Liver (tissue), 9 donors: ENCODE measurements around the gene PODN. TPM values are rescaled to one million over a fixed set of nuclear protein-coding genes. Genes with fewer than 3 reads are reported as not detected.

Source experiments
- DNase-seq: peaks from one replicate; pipeline ENCODE4 v3.0.0-alpha.2; 2017; ENCODE audit warnings: low spot score
- H3K27ac ChIP-seq, 2 donors: one replicate each; pipeline ENCODE4 v1.7.0; 2013; ENCODE audit warnings: inconsistent platforms in 2 of 2, low read length in 2 of 2, control low read depth in 1 of 2, low read depth in 1 of 2, mild to moderate bottlenecking in 1 of 2
- H3K27me3 ChIP-seq, 4 donors: one replicate each; pipeline versions ENCODE4 v1.6.1 to v1.7.0; 2013; ENCODE audit warnings: low read length in 3 of 4, inconsistent platforms in 1 of 4, mild to moderate bottlenecking in 1 of 4, moderate library complexity in 1 of 4; ENCODE audit not compliant: control insufficient read depth in 4 of 4, insufficient read depth in 4 of 4
- H3K36me3 ChIP-seq, 4 donors: one replicate each; pipeline versions ENCODE4 v1.6.1 to v1.7.0; 2013; ENCODE audit warnings: low read length in 3 of 4, mild to moderate bottlenecking in 3 of 4, low read depth in 1 of 4, moderate library complexity in 1 of 4; ENCODE audit not compliant: control insufficient read depth in 4 of 4, insufficient read depth in 3 of 4
- H3K4me1 ChIP-seq, 4 donors: one replicate each; pipeline versions ENCODE4 v1.6.1 to v1.7.0; 2013; ENCODE audit warnings: low read length in 3 of 4, mild to moderate bottlenecking in 3 of 4, moderate library complexity in 1 of 4; ENCODE audit not compliant: control insufficient read depth in 4 of 4, insufficient read depth in 4 of 4
- H3K4me3 ChIP-seq, 3 donors: one replicate each; pipeline versions ENCODE4 v1.6.1 to v1.7.0; 2013; ENCODE audit warnings: low read length in 3 of 3, control low read depth in 1 of 3, low read depth in 1 of 3, mild to moderate bottlenecking in 1 of 3
- H3K9ac ChIP-seq, 2 donors: one replicate each; pipeline ENCODE4 v1.7.0; 2013; ENCODE audit warnings: low read length in 2 of 2, mild to moderate bottlenecking in 2 of 2, moderate library complexity in 2 of 2, control low read depth in 1 of 2, low read depth in 1 of 2
- H3K9me3 ChIP-seq, 4 donors: one replicate each; pipeline versions ENCODE4 v1.6.1 to v1.7.0; 2013; ENCODE audit warnings: low read length in 3 of 4; ENCODE audit not compliant: control insufficient read depth in 4 of 4
- EGR1 ChIP-seq, 2 donors: IDR thresholded peaks; 2 replicates each; pipeline ENCODE4 v1.6.1; 2016 to 2018; ENCODE audit warnings: antibody characterized with exemption in 2 of 2, low read depth in 2 of 2
- FOXA1 ChIP-seq: IDR thresholded peaks from 2 replicates; pipeline ENCODE4 v1.6.1; 2016; ENCODE audit warnings: antibody characterized with exemption
- FOXA2 ChIP-seq: IDR thresholded peaks from 2 replicates; pipeline ENCODE4 v1.6.1; 2016; ENCODE audit warnings: antibody characterized with exemption
- GABPA ChIP-seq, 2 donors: IDR thresholded peaks in 1 of 2; conservative IDR thresholded peaks in 1 of 2; 2 replicates each; pipeline ENCODE4 v1.6.1; 2016; ENCODE audit warnings: antibody characterized with exemption in 2 of 2, mild to moderate bottlenecking in 1 of 2, moderate library complexity in 1 of 2
- HNF4A ChIP-seq, 2 donors: conservative IDR thresholded peaks; 2 replicates each; pipeline ENCODE4 v1.6.1; 2016; ENCODE audit warnings: antibody characterized with exemption in 2 of 2, mild to moderate bottlenecking in 2 of 2
- HNF4G ChIP-seq: IDR thresholded peaks from 2 replicates; pipeline ENCODE4 v1.6.1; 2016; ENCODE audit warnings: antibody characterized with exemption
- JUND ChIP-seq, 2 donors: IDR thresholded peaks; 2 replicates each; pipeline ENCODE4 v1.6.1; 2016; ENCODE audit warnings: antibody characterized with exemption in 2 of 2
- MAX ChIP-seq: IDR thresholded peaks from 2 replicates; pipeline ENCODE4 v1.6.1; 2016; ENCODE audit warnings: antibody characterized with exemption
- NR2F2 ChIP-seq: IDR thresholded peaks from 2 replicates; pipeline ENCODE4 v1.6.1; 2016; ENCODE audit warnings: antibody characterized with exemption
- RAD21 ChIP-seq, 2 donors: IDR thresholded peaks; 2 replicates each; pipeline ENCODE4 v1.6.1; 2016; ENCODE audit warnings: antibody characterized with exemption in 2 of 2, mild to moderate bottlenecking in 2 of 2
- RXRA ChIP-seq, 2 donors: IDR thresholded peaks; 2 replicates each; pipeline ENCODE4 v1.6.1; 2017 to 2018; ENCODE audit warnings: antibody characterized with exemption in 2 of 2, mild to moderate bottlenecking in 1 of 2
- SP1 ChIP-seq: IDR thresholded peaks from 2 replicates; pipeline ENCODE4 v1.6.1; 2018; ENCODE audit warnings: antibody characterized with exemption, mild to moderate bottlenecking
- TAF1 ChIP-seq: conservative IDR thresholded peaks from 2 replicates; pipeline ENCODE4 v1.6.1; 2016; ENCODE audit warnings: antibody characterized with exemption, mild to moderate bottlenecking
- YY1 ChIP-seq: IDR thresholded peaks from 2 replicates; pipeline ENCODE4 v1.6.1; 2016; ENCODE audit warnings: antibody characterized with exemption, mild to moderate bottlenecking
- ZBTB33 ChIP-seq: IDR thresholded peaks from 2 replicates; pipeline ENCODE4 v1.6.1; 2016; ENCODE audit warnings: antibody characterized with exemption
- WGBS: extraction: QIAGEN DNeasy Blood & Tissue Kit; methylation state at CpG from one replicate; pipeline ENCODE4 v1.1.7; 2013; 5-methylcytosine and 5-hydroxymethylcytosine counted together
- polyA plus RNA-seq, 2 donors: library from polyadenylated mRNA; stranded (reverse) in 1 of 2; unstranded in 1 of 2; fragments of 200-250 nt in 1 of 2; fragments of >200 nt in 1 of 2; fragmentation: Nextera tagmentation in 1 of 2; extraction: Ambion mirVana in 1 of 2; gene quantifications; one replicate each; pipeline versions ENCODE4 v1.2.1 to v1.2.3, GENCODE V29; 2013 to 2015
- total RNA-seq, 2 donors: library from RNA; depleted of rRNA; stranded (reverse); fragments of >200 nt; gene quantifications; one replicate each; pipeline ENCODE4 v1.2.3, GENCODE V29; 2014
- TF ChIP-seq, protein P1 (sequence below): fragments of 150-350 bp; IDR thresholded peaks from 2 replicates; pipeline ENCODE4 v1.5.1; 2017; ENCODE audit warnings: improper control_type of control experiment, low read depth, low read length; ENCODE audit not compliant: missing input control
- TF ChIP-seq, protein P2 (sequence below): IDR thresholded peaks from 2 replicates; pipeline ENCODE4 v1.6.1; 2016; ENCODE audit warnings: antibody characterized with exemption
- TF ChIP-seq, protein P3 (sequence below): IDR thresholded peaks from 2 replicates; pipeline ENCODE4 v1.6.1; 2016; ENCODE audit warnings: antibody characterized with exemption, mild to moderate bottlenecking
- donor health status: healthy.
- donor health status: healthy.
- donor health status: healthy.
- donor health status: healthy.
- donor health status: healthy.

Gene PODN
- total and polyA plus RNA-seq, 4 donors: 1.9 to 10.8 (median 6.3) TPM

DNA sequence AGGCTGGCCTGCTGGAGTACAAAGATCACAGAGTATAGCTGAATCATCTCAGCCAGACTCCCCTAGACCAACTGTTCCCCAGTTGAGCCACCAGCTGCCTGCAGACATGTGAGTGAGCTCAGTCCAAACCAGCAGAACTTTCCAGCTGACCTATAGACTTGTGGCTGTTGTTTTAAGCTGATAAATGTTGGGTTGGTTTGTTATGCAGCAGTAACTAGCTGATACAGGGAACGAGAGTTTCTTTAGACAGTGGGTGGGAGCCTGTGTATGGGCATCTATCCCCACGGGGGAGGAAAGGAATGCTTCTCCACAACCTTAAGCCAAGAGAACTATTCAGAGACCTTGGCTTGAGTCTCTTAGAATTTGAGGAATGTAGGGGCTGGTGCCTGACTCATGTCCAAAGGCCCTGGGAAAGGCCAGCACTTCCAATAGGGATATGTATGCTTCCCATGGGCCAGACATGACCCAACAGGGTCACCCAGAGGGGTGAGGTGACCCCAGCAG lies 50.3 kb downstream of the PODN start:
- TF ChIP-seq RXRA (IDR thresholded peaks at IDR 0.05) (peak in 1 of 2 donors; percentile 42), HNF4A (conservative IDR thresholded peaks at IDR 0.05) (no peak), HNF4G (no peak), NR2F2 (peak; percentile 90)
- Histone ChIP-seq H3K9ac (no peak overlapping the region), H3K9me3 (no peaks in the 10 kb centered on the region), H3K27ac (no peak overlapping the region), H3K36me3 (no peaks in the 10 kb centered on the region), H3K4me3 (no peak overlapping the region), H3K27me3 (no peaks in the 10 kb centered on the region), H3K4me1 (peaks cover 0 to 15% (median 11%) of the 10 kb centered on the region in 4 donors)
- 85% methylated on average over 2 of the region's 2 CpGs for WGBS
- no peak for DNase-seq

DNA sequence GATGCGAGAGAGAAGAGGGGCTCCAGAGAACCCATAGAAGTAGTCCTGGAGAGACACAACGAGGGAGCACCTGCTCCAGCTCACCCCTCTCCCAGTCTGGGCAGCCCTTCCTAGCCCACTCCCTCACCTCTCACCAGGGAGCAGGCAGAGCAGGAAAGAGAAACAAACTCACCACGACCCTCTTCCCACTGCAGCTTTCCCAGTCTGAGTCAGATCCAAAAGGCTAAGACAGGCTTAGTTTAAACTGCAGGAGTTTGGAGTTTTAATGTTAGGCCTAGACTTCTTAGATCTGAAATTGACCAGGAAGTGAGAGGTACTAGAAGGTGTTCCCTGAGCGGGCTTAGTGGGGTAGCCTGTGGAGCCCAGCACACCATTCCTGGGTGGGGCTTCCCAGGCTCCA lies 50.8 kb downstream of the PODN start:
- H3K4me1 ChIP-seq: peaks cover 0 to 15% (median 11%) of the 10 kb centered on the region in 4 donors
- TF ChIP-seq EGR1 (IDR thresholded peaks at IDR 0.05; ENCODE audit: low read depth in 2 of 2) (no peak), FOXA2 (no peak), SP1 (no peak), JUND (IDR thresholded peaks at IDR 0.05) (no peak), NR2F2 (no peak), GABPA (IDR thresholded peaks at IDR 0.05 in 1 of 2, conservative IDR thresholded peaks at IDR 0.05 in 1 of 2) (no peak), RAD21 (IDR thresholded peaks at IDR 0.05) (no peak), YY1 (no peak), TAF1 (no peak), HNF4G (no peak), FOXA1 (no peak), HNF4A (conservative IDR thresholded peaks at IDR 0.05) (no peak), MAX (no peak), ZBTB33 (no peak)
- TF ChIP-seq, protein P1, sequence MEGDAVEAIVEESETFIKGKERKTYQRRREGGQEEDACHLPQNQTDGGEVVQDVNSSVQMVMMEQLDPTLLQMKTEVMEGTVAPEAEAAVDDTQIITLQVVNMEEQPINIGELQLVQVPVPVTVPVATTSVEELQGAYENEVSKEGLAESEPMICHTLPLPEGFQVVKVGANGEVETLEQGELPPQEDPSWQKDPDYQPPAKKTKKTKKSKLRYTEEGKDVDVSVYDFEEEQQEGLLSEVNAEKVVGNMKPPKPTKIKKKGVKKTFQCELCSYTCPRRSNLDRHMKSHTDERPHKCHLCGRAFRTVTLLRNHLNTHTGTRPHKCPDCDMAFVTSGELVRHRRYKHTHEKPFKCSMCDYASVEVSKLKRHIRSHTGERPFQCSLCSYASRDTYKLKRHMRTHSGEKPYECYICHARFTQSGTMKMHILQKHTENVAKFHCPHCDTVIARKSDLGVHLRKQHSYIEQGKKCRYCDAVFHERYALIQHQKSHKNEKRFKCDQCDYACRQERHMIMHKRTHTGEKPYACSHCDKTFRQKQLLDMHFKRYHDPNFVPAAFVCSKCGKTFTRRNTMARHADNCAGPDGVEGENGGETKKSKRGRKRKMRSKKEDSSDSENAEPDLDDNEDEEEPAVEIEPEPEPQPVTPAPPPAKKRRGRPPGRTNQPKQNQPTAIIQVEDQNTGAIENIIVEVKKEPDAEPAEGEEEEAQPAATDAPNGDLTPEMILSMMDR: no peak
- TF ChIP-seq, protein P2, sequence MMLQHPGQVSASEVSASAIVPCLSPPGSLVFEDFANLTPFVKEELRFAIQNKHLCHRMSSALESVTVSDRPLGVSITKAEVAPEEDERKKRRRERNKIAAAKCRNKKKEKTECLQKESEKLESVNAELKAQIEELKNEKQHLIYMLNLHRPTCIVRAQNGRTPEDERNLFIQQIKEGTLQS: no peak
- TF ChIP-seq, protein P3, sequence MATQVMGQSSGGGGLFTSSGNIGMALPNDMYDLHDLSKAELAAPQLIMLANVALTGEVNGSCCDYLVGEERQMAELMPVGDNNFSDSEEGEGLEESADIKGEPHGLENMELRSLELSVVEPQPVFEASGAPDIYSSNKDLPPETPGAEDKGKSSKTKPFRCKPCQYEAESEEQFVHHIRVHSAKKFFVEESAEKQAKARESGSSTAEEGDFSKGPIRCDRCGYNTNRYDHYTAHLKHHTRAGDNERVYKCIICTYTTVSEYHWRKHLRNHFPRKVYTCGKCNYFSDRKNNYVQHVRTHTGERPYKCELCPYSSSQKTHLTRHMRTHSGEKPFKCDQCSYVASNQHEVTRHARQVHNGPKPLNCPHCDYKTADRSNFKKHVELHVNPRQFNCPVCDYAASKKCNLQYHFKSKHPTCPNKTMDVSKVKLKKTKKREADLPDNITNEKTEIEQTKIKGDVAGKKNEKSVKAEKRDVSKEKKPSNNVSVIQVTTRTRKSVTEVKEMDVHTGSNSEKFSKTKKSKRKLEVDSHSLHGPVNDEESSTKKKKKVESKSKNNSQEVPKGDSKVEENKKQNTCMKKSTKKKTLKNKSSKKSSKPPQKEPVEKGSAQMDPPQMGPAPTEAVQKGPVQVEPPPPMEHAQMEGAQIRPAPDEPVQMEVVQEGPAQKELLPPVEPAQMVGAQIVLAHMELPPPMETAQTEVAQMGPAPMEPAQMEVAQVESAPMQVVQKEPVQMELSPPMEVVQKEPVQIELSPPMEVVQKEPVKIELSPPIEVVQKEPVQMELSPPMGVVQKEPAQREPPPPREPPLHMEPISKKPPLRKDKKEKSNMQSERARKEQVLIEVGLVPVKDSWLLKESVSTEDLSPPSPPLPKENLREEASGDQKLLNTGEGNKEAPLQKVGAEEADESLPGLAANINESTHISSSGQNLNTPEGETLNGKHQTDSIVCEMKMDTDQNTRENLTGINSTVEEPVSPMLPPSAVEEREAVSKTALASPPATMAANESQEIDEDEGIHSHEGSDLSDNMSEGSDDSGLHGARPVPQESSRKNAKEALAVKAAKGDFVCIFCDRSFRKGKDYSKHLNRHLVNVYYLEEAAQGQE: no peak
- no peak for DNase-seq
- WGBS: 90% methylated on average over 4 of the region's 4 CpGs
- no peak overlapping the region for H3K27ac ChIP-seq
- no peak overlapping the region for H3K9ac ChIP-seq
- H3K27me3 ChIP-seq: no peaks in the 10 kb centered on the region
- H3K9me3 ChIP-seq: no peaks in the 10 kb centered on the region
- no peaks in the 10 kb centered on the region for H3K36me3 ChIP-seq
- H3K4me3 ChIP-seq: no peak overlapping the region
